ENCODE measurements around the gene SCYGR1.
"Not testable (repeated sequence)": the region's sequence is repeated elsewhere in the genome, so short reads cannot be mapped to it uniquely, and the experiment has no call there.

SCYGR1 gene

DNA sequence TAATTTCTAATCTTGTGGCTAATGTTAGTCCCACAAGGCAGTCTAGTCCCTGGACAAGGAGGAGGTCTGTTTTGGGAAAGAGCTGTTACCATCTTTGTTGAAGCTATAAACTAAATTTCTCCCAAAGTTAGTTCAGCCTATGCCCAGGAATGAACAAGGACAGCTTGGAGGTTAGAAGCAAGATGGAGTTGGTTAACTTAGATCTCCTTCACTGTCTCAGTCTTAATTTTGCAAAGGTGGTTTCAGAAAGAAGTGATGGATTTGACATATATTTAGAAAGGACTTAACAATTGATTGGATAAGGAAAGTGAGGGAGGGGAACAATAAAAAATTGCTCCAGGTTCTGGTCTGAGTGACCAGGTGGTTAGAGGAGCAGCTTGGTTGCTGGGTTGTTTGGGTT lies 14.6 kb upstream of the SCYGR1 start:
- no peak for DNase-seq

DNA sequence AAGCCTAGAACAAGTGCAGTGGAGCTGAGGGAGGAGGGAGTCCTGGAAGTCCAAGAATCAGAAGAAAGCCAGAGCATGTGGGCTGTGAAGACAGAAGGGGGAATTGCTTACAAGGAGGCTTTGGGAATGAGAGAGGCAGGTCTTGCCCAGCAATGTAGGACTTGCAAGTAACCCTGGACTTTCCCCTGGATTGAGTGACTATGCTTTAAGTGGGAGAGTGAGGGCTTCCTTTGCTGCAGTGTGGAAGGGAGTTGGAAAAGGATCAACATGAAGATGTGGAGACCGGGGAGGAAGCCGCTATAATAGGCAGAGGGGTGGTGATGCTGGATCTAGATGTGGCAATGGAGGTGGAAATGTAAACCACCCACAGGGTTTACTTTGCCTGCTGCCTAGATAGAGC lies 13.8 kb upstream of the SCYGR1 start:
- no peak for DNase-seq

DNA sequence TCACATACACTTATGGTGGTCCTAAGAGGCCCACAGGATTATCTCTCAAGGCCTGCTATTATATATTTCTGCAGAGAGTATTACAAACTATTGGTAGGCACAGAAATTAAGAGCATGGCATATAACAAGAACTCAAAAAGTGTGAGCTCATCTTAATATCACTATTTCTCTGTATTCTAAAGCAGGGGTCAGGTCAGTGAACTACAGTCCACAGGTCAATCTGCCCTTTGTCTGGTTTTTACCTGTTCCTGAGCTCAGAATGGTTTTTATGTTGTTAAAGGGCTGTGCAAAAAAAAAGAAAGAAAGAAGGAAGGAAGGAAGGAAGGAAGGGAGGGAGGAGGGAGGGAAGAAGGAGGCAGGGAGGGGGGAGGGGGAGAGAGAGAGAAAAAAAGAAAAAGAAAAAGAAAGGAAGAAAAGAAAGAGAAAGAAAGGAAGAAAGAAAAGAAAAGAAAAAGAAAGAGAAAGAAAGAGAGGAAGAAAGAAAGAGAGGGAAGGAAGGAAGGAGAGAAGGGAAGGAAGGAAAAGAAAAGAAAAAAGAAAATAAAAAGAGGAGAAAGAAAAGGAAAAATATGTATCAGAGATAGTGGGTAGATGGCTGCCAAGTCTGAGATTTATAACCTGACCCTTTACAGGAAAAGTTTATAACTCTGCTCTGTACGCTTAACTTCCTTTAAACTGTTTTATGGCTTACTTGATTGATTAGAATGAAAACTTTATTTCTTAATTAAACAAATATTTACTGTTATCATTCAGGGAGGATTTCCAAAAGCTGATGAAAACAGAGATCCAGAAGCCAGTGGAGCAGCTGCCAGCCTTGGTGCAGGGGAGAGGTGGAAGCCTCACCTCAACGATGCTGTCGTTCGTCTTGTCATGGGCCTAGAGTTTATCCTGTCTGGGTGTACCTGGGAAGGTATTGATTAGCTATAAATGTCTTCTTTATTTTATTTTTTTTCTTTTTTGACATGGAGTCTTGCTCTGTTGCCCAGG lies 11.2 kb upstream of the SCYGR1 start:
- DNase-seq = no peak

DNA sequence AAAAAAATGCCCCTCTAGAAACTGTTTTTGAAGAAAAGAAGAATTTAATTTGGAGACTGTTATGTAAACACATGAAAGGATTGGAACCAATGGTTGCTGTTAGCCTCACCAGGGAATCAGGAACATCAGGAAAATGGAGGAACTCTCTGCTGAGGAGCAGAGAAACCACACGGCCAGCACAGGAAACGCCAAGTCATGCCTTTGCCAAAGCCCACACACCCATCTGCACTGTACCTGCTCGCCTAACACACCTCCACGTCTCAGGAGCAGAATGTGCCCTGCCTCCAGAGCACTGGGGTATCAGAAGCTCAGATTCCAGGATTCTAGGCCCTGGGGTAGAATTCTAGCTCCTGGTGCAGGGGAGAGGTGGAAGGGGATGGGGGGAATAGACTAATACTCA lies 9.8 kb upstream of the SCYGR1 start:
- DNase-seq = no peak

DNA sequence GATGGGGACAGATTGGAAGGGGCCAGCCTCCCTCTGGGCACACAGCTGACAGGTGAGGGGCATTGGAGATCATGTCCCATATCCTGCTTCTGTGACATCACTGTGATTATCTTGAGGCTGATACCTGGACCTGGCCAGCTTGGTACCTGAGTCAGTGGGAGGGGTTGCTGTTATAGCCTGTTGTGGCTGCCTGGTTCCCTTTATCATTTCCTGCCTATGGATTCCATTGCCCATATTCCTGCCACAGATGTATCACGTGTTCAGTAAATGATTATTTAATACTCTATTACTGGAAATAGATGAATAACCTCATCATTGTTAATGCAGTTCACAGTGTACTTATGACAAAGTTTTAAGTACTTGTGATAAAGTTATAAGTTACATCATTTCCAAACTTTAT lies 7.8 kb upstream of the SCYGR1 start:
- DNase-seq = no peak

- DNase-seq = no peak
Measured at GRCh38 chr2:227394401-227394800, 6.7 kb upstream of the SCYGR1 start.

- DNase-seq = no peak
Measured at GRCh38 chr2:227390468-227391256, 2.9 kb upstream of the SCYGR1 start.

DNA sequence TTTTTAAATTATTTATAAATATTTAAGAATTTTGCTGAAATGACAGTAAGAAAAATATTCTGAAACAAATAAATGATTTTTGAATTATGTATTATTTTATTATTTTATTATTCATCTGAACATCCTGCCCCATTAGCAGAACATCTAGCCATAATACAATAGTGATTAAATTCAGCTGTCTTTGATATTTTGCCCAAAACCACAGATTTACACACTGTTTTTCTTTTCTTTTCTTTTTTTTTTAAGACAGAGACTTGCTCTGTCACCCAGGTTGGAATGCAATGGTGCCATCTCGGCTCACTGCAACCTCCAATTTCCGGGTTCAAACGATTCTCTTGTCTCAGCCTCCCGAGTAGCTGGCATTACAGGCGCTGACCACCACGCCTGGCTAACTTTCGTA lies 1.9 kb upstream of the SCYGR1 start:
- DNase-seq = no peak

- DNase-seq = no peak
Measured at GRCh38 chr2:227389231-227389630, 1.5 kb upstream of the SCYGR1 start.

GRCh38 chr2:227388537-227389011 lies 825 bp upstream of the SCYGR1 start:
- DNase-seq = no peak

DNA sequence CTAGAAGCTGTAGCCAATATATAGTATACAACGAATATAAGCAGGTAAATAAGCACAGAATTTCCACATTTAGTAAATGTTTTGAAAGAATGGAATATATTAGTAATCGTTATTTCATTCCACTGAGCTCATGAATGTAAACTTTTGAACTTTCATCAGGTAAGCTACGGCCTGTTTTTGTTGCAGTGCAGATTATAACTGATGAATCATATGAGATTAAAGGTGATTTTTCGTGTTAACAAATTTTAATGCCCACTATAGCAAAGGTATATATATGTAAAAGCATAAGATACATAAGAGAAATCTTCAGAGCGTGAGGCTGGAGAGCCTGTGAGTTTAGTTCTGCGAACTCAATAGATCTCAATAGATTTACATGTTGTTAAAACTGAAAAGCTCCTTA lies 1.1 kb downstream of the SCYGR1 start:
- DNase-seq = no peak

DNA sequence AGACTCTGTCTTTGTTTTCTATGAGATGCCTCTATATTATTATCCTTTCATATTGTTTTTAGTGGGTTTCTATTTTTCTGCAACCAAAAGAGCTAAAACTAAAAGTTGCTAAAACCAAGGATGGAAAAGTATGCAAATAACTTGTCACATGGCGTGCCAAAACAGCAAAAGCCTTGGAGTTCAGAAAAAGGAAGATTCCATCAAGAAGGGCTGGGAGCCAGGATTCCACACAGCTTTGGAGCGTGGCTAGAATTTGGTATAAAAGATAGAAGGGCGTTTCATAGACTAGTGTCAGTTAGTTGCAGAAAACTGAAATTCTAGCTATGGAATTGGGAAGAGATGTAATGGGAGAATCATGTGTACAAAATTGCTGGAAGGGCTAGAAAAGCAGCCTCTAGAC lies 4.1 kb downstream of the SCYGR1 start:
- DNase-seq = no peak

DNA sequence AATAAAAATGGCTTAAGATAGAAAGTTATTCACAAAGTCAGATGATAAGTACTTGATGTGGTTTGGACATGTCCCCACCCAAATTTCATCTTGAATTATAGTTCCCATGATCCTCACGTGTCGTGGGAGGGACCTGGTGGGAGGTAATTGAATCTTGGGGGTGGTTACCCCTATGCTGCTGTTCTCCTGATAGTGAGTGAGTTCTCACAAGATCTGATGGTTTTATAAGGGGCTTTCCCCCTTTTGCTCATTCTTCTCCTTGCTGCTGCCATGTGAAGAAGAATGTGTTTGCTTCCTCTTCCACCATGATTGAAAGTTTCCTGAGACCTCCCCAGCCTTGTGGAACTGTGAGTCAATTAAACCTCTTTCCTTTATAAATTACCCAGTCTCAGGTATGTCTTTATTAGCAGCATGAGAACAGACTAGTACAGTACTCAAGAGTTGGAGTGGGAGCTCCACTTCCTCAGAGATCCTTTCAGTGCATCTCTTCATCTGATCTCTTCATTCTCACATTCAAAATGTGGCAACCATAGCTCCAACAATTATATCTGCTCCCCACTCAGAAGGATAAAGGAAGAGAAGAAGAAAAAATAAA lies 5.4 kb downstream of the SCYGR1 start:
- DNase-seq = not testable (repeated sequence)

GRCh38 chr2:227379095-227379494 lies 8.7 kb downstream of the SCYGR1 start, which contains the start of gene TM4SF20:
TSS of gene TM4SF20 (minus strand) at chr2:227379306. CDS start at chr2:227379268, 38 bp downstream.
- DNase-seq = no peak

- DNase-seq = no peak
Measured at GRCh38 chr2:227378371-227378782, 9.4 kb downstream of the SCYGR1 start.

- no peak for DNase-seq
Measured at GRCh38 chr2:227377467-227378351, 10.0 kb downstream of the SCYGR1 start.

- DNase-seq = no peak
Measured at GRCh38 chr2:227376656-227377396, 10.9 kb downstream of the SCYGR1 start.

DNA sequence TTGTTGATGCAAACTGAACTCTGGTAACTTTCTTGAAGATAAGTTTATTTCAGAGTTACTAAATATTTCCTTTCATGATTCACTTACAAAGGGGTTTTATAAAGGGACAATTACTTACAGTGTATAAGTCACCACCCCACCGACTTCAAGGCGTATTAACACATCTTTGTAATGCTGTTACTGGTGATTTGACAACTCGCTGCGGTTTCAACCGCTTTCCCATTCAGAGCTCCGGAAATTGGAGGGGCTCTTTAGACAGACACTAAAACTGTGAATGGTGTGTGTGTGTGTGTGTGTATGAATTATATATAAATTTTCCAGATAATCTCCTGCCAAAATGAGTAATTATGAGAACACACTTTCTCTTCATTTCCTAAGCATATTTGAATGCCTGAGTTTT lies 13.6 kb downstream of the SCYGR1 start:
- no peak for DNase-seq

DNA sequence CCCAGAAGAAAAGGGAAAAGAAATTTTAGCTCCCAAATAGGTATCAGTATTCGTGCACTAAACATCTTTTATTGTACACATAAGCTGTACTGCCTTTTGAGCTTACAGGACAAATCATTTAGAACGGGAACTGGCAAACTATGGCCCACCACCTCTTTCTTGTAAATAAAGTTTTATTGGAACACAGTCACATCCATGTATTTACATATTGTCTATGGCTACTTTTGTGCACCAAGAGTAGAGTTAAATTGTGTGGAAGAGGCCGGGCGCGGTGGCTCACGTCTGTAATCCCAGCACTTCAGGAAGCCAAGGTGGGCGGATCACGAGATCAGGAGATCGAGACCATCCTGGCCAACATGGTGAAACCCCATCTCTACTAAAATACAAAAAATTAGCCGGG lies 14.4 kb downstream of the SCYGR1 start:
- no peak for DNase-seq

- DNase-seq = no peak
Measured at GRCh38 chr2:227370791-227371312, 16.9 kb downstream of the SCYGR1 start.

DNA sequence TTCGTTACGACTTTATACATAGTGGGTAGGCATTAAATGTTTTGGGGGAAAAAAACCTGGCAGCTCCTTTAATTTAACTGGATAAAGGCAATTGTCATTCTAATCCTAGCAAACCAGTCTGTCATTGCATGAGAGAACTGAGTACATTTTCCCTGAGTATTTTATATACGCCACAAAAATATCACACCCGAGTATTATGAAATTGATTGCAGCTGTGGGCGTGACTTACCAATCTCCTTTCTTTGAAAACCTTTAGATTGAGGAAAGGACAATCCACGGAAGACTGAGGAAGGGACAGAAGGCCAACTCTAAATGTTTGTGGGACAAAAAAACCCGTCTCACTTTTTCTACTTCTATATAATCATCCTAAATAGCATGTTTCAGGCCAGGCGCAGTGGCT lies 17.7 kb downstream of the SCYGR1 start:
- DNase-seq = no peak

Measured in CD4-positive, alpha-beta T cell treated with Interleukin-17A for 4 hours (primary cell).